ENCODE measurements around the gene FOS. TPM values are rescaled to one million over a fixed set of nuclear protein-coding genes. Genes with fewer than 3 reads are reported as not detected.

The FOS gene
- 103 and 104 TPM in 2 replicates for total RNA-seq
- 556 TPM for total RNA-seq (2013)
- 3,255 and 4,077 TPM in 2 replicates for polyA plus RNA-seq
- 8,504 and 9,991 TPM in 2 replicates for polyA minus RNA-seq

GRCh38 chr14:75278422-75279152 lies at the start of gene FOS:
Gene FOS (plus strand): TSS chr14:75278828. CDS start chr14:75278983, 155 bp downstream.
- Histone ChIP-seq H3K27ac (ENCODE audit: low read length in 2 of 2) (peak within 1 kb of the TSS; percentile 50 to 93), H4K20me1 (ENCODE audit: control insufficient read depth, insufficient read depth, low read length, poor library complexity, severe bottlenecking) (peaks cover 27% of the 10 kb centered on the region), H3K4me2 (replicated peaks; ENCODE audit: low read depth, low read length, poor library complexity, severe bottlenecking) (peak within 1 kb of the TSS; percentile 99), H3K27me3 (replicated peaks in 1 of 4; ENCODE audit: control extremely low read depth in 1 of 4, control insufficient read depth in 3 of 4, insufficient read depth in 4 of 4, low read length in 3 of 4) (peaks cover 0 to 52% (median 28%) of the 10 kb centered on the region in 4 experiments), H3K4me3 (ENCODE audit: control extremely low read depth in 1 of 5, extremely low read depth in 1 of 5, insufficient read depth in 1 of 5, low read depth in 2 of 5, low read length in 4 of 5) (peak within 1 kb of the TSS; percentile 61 to 100 (median 95)), H3K4me1 (ENCODE audit: control insufficient read depth in 2 of 2, insufficient read depth in 2 of 2, low read length in 2 of 2) (peaks cover 56 to 58% of the 10 kb centered on the region in 2 donors), H2AFZ (ENCODE audit: insufficient read depth, low read depth, low read length, poor library complexity, severe bottlenecking) (peak within 1 kb of the TSS; percentile 89), H3K36me3 (replicated peaks in 1 of 2; ENCODE audit: control extremely low read depth in 1 of 2, control insufficient read depth in 1 of 2, extremely low read depth in 1 of 2, insufficient read depth in 2 of 2, low read length in 1 of 2) (peaks cover 0 to 2% of the 10 kb centered on the region in 2 experiments), H3K9me3 (ENCODE audit: control extremely low read depth in 1 of 3, control insufficient read depth in 2 of 3, insufficient read depth in 1 of 3, low read length in 2 of 3) (peaks cover 0 to 13% (median 0%) of the 10 kb centered on the region in 3 donors), H3K9ac (ENCODE audit: low read length) (peak within 1 kb of the TSS; percentile 95), H3K79me2 (ENCODE audit: control insufficient read depth, insufficient read depth, low read length) (peaks cover 4% of the 10 kb centered on the region)
- Mint-ChIP-seq H3K27ac (peak within 1 kb of the TSS; percentile 96), H3K9me3 (ENCODE audit: insufficient read depth) (no peaks in the 10 kb centered on the region), H3K4me1 (peaks cover 65% of the 10 kb centered on the region), H3K27me3 (peaks cover 38% of the 10 kb centered on the region), H3K4me3 (peak within 1 kb of the TSS; percentile 99)
- no peak for TF ChIP-seq CTCF (IDR thresholded peaks at IDR 0.05)
- TF ChIP-seq EZH2 (IDR thresholded peaks at IDR 0.05; ENCODE audit: borderline replicate concordance, insufficient read depth, low read depth, low read length, poor library complexity, severe bottlenecking), result no peak
- WGBS (ENCODE audit: insufficient coverage), result under 1% methylated on average over 64 of the region's 69 CpGs
- intact Hi-C loops (cut with micrococcal nuclease), result loop anchor here (1.0 kb wide), 3 partner anchors 16 to 102 kb away; partner anchors contain the start of gene TMED10
- POLR2A ChIA-PET, result interaction anchor here (0.6 to 1.4 kb wide), 4 partner anchors 12 to 727 kb away, joined by 3 to 6 read pairs (median 4); no protein-coding TSS in a partner anchor
- ATAC-seq (ENCODE audit: low read depth) (peak; percentile 63), DNase-seq (peak; percentile 99)
- CTCF ChIA-PET, result no interaction called here
